Muscle layer of colon (tissue), 2 donors: Measurements from ENCODE around the gene TLCD2.
"Not testable (repeated sequence)": the region's sequence is repeated elsewhere in the genome, so short reads cannot be mapped to it uniquely, and the experiment has no call there.

Source experiments
- H3K27ac ChIP-seq: one replicate; pipeline ENCODE4 v1.7.0; 2013; ENCODE audit warnings: low read depth, mild to moderate bottlenecking, low read length, moderate library complexity
- H3K27me3 ChIP-seq, 2 donors: one replicate each; pipeline ENCODE4 v1.7.0; 2013; ENCODE audit warnings: low read length in 2 of 2, mild to moderate bottlenecking in 2 of 2; ENCODE audit not compliant: insufficient read depth in 2 of 2, control insufficient read depth in 1 of 2
- H3K36me3 ChIP-seq: one replicate; pipeline ENCODE4 v1.7.0; 2013; ENCODE audit warnings: mild to moderate bottlenecking, low read length; ENCODE audit not compliant: insufficient read depth
- H3K4me1 ChIP-seq: one replicate; pipeline ENCODE4 v1.7.0; 2013; ENCODE audit warnings: mild to moderate bottlenecking, low read length; ENCODE audit not compliant: insufficient read depth
- H3K4me3 ChIP-seq, 2 donors: one replicate each; pipeline ENCODE4 v1.7.0; 2013; ENCODE audit warnings: low read length in 2 of 2, low read depth in 1 of 2, mild to moderate bottlenecking in 1 of 2, moderate library complexity in 1 of 2
- H3K9ac ChIP-seq: one replicate; pipeline ENCODE4 v1.7.0; 2013; ENCODE audit warnings: low read length
- H3K9me3 ChIP-seq: one replicate; pipeline ENCODE4 v1.7.0; 2013; ENCODE audit warnings: mild to moderate bottlenecking, low read length
- donor health status: abdominal sarcoma.
- donor health status: Adenocarcinoma of cecum.

TLCD2 gene

GRCh38 chr17:1695365-1695764, 14.8 kb downstream of the TLCD2 start:
- Histone ChIP-seq H3K4me1 (no peaks in the 10 kb centered on the region), H3K9ac (no peak overlapping the region), H3K36me3 (no peaks in the 10 kb centered on the region), H3K27ac (no peak overlapping the region), H3K9me3 (no peaks in the 10 kb centered on the region), H3K27me3 (no peaks in the 10 kb centered on the region), H3K4me3 (no peak overlapping the region)

- Histone ChIP-seq H3K9ac (no peak overlapping the region), H3K4me1 (no peaks in the 10 kb centered on the region), H3K27ac (no peak overlapping the region), H3K4me3 (no peak overlapping the region), H3K9me3 (no peaks in the 10 kb centered on the region), H3K27me3 (no peaks in the 10 kb centered on the region), H3K36me3 (no peaks in the 10 kb centered on the region)
Measured at GRCh38 chr17:1693339-1693738, 16.8 kb downstream of the TLCD2 start.

GRCh38 chr17:1690544-1691221, 19.5 kb downstream of the TLCD2 start:
- H3K36me3 ChIP-seq = no peaks in the 10 kb centered on the region
- no peak overlapping the region for H3K4me3 ChIP-seq
- H3K9ac ChIP-seq = no peak overlapping the region
- no peaks in the 10 kb centered on the region for H3K4me1 ChIP-seq
- no peaks in the 10 kb centered on the region for H3K27me3 ChIP-seq
- no peak overlapping the region for H3K27ac ChIP-seq
- H3K9me3 ChIP-seq = no peaks in the 10 kb centered on the region

GRCh38 chr17:1688405-1688804, 21.8 kb downstream of the TLCD2 start:
- not testable (repeated sequence) for H3K27me3 ChIP-seq, H3K9ac ChIP-seq, H3K4me3 ChIP-seq, H3K9me3 ChIP-seq, H3K4me1 ChIP-seq, H3K27ac ChIP-seq, H3K36me3 ChIP-seq

- Histone ChIP-seq H3K27me3 (no peaks in the 10 kb centered on the region), H3K9ac (no peak overlapping the region), H3K9me3 (no peaks in the 10 kb centered on the region), H3K27ac (no peak overlapping the region), H3K36me3 (peaks cover 24% of the 10 kb centered on the region), H3K4me3 (no peak overlapping the region), H3K4me1 (peaks cover 21% of the 10 kb centered on the region)
Measured at GRCh38 chr17:1686086-1686485, 24.1 kb downstream of the TLCD2 start.

GRCh38 chr17:1684378-1685189, 25.6 kb downstream of the TLCD2 start, which contains the start of gene PRPF8:
Gene PRPF8 (minus strand): TSS chr17:1684867. CDS start chr17:1684571, 296 bp downstream.
- peak within 1 kb of the TSS; percentile 49 to 95 for H3K4me3 ChIP-seq
- peak within 1 kb of the TSS; percentile 88 for H3K9ac ChIP-seq
- H3K9me3 ChIP-seq = no peaks in the 10 kb centered on the region
- peaks cover 39% of the 10 kb centered on the region for H3K36me3 ChIP-seq
- H3K27me3 ChIP-seq = no peaks in the 10 kb centered on the region
- peaks cover 21% of the 10 kb centered on the region for H3K4me1 ChIP-seq
- H3K27ac ChIP-seq = peak within 1 kb of the TSS; percentile 88

- Histone ChIP-seq H3K4me1 (peaks cover 21% of the 10 kb centered on the region), H3K36me3 (peaks cover 50% of the 10 kb centered on the region), H3K9ac (peak overlapping the region; percentile 88), H3K4me3 (peak overlapping the region; percentile 49 to 95), H3K27me3 (no peaks in the 10 kb centered on the region), H3K9me3 (no peaks in the 10 kb centered on the region), H3K27ac (peak overlapping the region; percentile 88)
Measured at GRCh38 chr17:1683459-1683858, 26.7 kb downstream of the TLCD2 start.

- Histone ChIP-seq H3K4me1 (no peaks in the 10 kb centered on the region), H3K4me3 (no peak overlapping the region), H3K9me3 (no peaks in the 10 kb centered on the region), H3K9ac (no peak overlapping the region), H3K27me3 (no peaks in the 10 kb centered on the region), H3K36me3 (peaks cover 88% of the 10 kb centered on the region), H3K27ac (no peak overlapping the region)
Measured at GRCh38 chr17:1676401-1676800, 33.8 kb downstream of the TLCD2 start.

- no peak overlapping the region for H3K4me3 ChIP-seq
- H3K27ac ChIP-seq = no peak overlapping the region
- H3K9me3 ChIP-seq = no peaks in the 10 kb centered on the region
- peaks cover 10% of the 10 kb centered on the region for H3K4me1 ChIP-seq
- peaks cover 82% of the 10 kb centered on the region for H3K36me3 ChIP-seq
- no peaks in the 10 kb centered on the region for H3K27me3 ChIP-seq
- no peak overlapping the region for H3K9ac ChIP-seq
Measured at GRCh38 chr17:1673041-1673785, 37.0 kb downstream of the TLCD2 start.

- not testable (repeated sequence) for H3K4me1 ChIP-seq, H3K9me3 ChIP-seq, H3K27me3 ChIP-seq, H3K27ac ChIP-seq, H3K4me3 ChIP-seq, H3K9ac ChIP-seq
- H3K36me3 ChIP-seq = peaks cover 59% of the 10 kb centered on the region
Measured at GRCh38 chr17:1663934-1664333, 46.2 kb downstream of the TLCD2 start.

GRCh38 chr17:1661045-1661444, 49.1 kb downstream of the TLCD2 start:
- H3K9me3 ChIP-seq = no peaks in the 10 kb centered on the region
- H3K36me3 ChIP-seq = peaks cover 71% of the 10 kb centered on the region
- H3K9ac ChIP-seq = no peak overlapping the region
- H3K27me3 ChIP-seq = no peaks in the 10 kb centered on the region
- no peak overlapping the region for H3K4me3 ChIP-seq
- H3K27ac ChIP-seq = no peak overlapping the region
- H3K4me1 ChIP-seq = no peaks in the 10 kb centered on the region
